GM12891 (cell line): Measurements from ENCODE around the gene VCX3B.

Experiments used
- POLR2A ChIP-seq: IDR thresholded peaks from 2 replicates; pipeline ENCODE4 v1.6.1; 2011; ENCODE audit warnings: low read depth, low read length, control low read depth
- POLR2AphosphoS5 ChIP-seq: IDR thresholded peaks from 2 replicates; pipeline ENCODE4 v1.6.1; 2011; ENCODE audit warnings: low read depth, low read length, control low read depth

GRCh38 chrX:8484360-8484949 is 19.8 kb downstream of the VCX3B start:
- TF ChIP-seq POLR2AphosphoS5 (no peak), POLR2A (no peak)
